ENCODE measurements around the gene COG5. TPM values are rescaled to one million over a fixed set of nuclear protein-coding genes. Genes with fewer than 3 reads are reported as not detected.
A peak's percentile ranks its signal among the peaks of the same experiment; 100 is the strongest.

COG5 gene
- total RNA-seq, 2 donors from 2014 or later = 30.9 to 49.2 TPM

GRCh38 chr7:107494884-107495283, 68.8 kb downstream of the COG5 start:
- ATAC-seq = no peak
- no peaks in the 10 kb centered on the region for H3K9me3 Mint-ChIP-seq
- DNase-seq (ENCODE audit: low spot score in 2 of 2) = no peak
- H3K27ac Mint-ChIP-seq = no peak overlapping the region
- H3K36me3 Mint-ChIP-seq = no peaks in the 10 kb centered on the region

GRCh38 chr7:107494315-107494751, 69.4 kb downstream of the COG5 start:
- H3K27ac Mint-ChIP-seq = no peak overlapping the region
- H3K36me3 Mint-ChIP-seq = no peaks in the 10 kb centered on the region
- ATAC-seq (no peak), DNase-seq (ENCODE audit: low spot score in 2 of 2) (no peak)
- H3K9me3 Mint-ChIP-seq = no peaks in the 10 kb centered on the region

GRCh38 chr7:107492875-107493274, 70.8 kb downstream of the COG5 start:
- no peak for DNase-seq (ENCODE audit: low spot score in 2 of 2)
- H3K27ac Mint-ChIP-seq = no peak overlapping the region
- peaks cover 0 to 4% of the 10 kb centered on the region in 2 donors for H3K36me3 Mint-ChIP-seq
- no peaks in the 10 kb centered on the region for H3K9me3 Mint-ChIP-seq
- ATAC-seq = no peak

- DNase-seq (ENCODE audit: low spot score in 2 of 2) (no peak), ATAC-seq (peak; percentile 43 to 63)
- Mint-ChIP-seq H3K27ac (no peak overlapping the region), H3K9me3 (no peaks in the 10 kb centered on the region), H3K36me3 (peaks cover 0 to 4% of the 10 kb centered on the region in 2 donors)
These were observed 77.7 kb downstream of the COG5 start for GRCh38 chr7:107486041-107486440.

- no peak overlapping the region for H3K27ac Mint-ChIP-seq
- DNase-seq (ENCODE audit: low spot score in 2 of 2) (no peak), ATAC-seq (no peak)
- no peaks in the 10 kb centered on the region for H3K9me3 Mint-ChIP-seq
- no peaks in the 10 kb centered on the region for H3K36me3 Mint-ChIP-seq
These were observed 81.1 kb downstream of the COG5 start for GRCh38 chr7:107482571-107482970.

GRCh38 chr7:107480932-107481331, 82.8 kb downstream of the COG5 start:
- H3K9me3 Mint-ChIP-seq = no peaks in the 10 kb centered on the region
- DNase-seq (ENCODE audit: low spot score in 2 of 2) (no peak), ATAC-seq (no peak)
- H3K36me3 Mint-ChIP-seq = no peaks in the 10 kb centered on the region
- H3K27ac Mint-ChIP-seq = no peak overlapping the region

- Mint-ChIP-seq H3K36me3 (no peaks in the 10 kb centered on the region), H3K9me3 (no peaks in the 10 kb centered on the region), H3K27ac (no peak overlapping the region)
- ATAC-seq (no peak), DNase-seq (ENCODE audit: low spot score in 2 of 2) (no peak)
These were observed 84.4 kb downstream of the COG5 start for GRCh38 chr7:107479303-107479702.

GRCh38 chr7:107474104-107474521, 89.6 kb downstream of the COG5 start:
- no peaks in the 10 kb centered on the region for H3K36me3 Mint-ChIP-seq
- no peak overlapping the region for H3K27ac Mint-ChIP-seq
- no peaks in the 10 kb centered on the region for H3K9me3 Mint-ChIP-seq
- no peak for ATAC-seq
- no peak for DNase-seq (ENCODE audit: low spot score in 2 of 2)

- no peaks in the 10 kb centered on the region for H3K36me3 Mint-ChIP-seq
- no peak for ATAC-seq
- no peaks in the 10 kb centered on the region for H3K9me3 Mint-ChIP-seq
- H3K27ac Mint-ChIP-seq = no peak overlapping the region
- no peak for DNase-seq (ENCODE audit: low spot score in 2 of 2)
These were observed 91.6 kb downstream of the COG5 start for GRCh38 chr7:107472116-107472515.

GRCh38 chr7:107471292-107472070, 92.2 kb downstream of the COG5 start:
- Mint-ChIP-seq H3K36me3 (no peaks in the 10 kb centered on the region), H3K27ac (no peak overlapping the region), H3K9me3 (no peaks in the 10 kb centered on the region)
- ATAC-seq = no peak
- DNase-seq (ENCODE audit: low spot score in 2 of 2) = no peak

GRCh38 chr7:107469929-107470328, 93.8 kb downstream of the COG5 start, which contains the start of gene GPR22:
Gene GPR22 (plus strand): TSS chr7:107470057. CDS start chr7:107474061, 4,004 bp downstream.
- DNase-seq (ENCODE audit: low spot score in 2 of 2) = no peak
- no peaks in the 10 kb centered on the region for H3K9me3 Mint-ChIP-seq
- no peak within 1 kb of the TSS for H3K27ac Mint-ChIP-seq
- ATAC-seq = no peak
- no peaks in the 10 kb centered on the region for H3K36me3 Mint-ChIP-seq

GRCh38 chr7:107468824-107469223, 94.9 kb downstream of the COG5 start:
- ATAC-seq = no peak
- no peaks in the 10 kb centered on the region for H3K36me3 Mint-ChIP-seq
- no peaks in the 10 kb centered on the region for H3K9me3 Mint-ChIP-seq
- DNase-seq (ENCODE audit: low spot score in 2 of 2) = no peak
- no peak overlapping the region for H3K27ac Mint-ChIP-seq

- ATAC-seq (no peak), DNase-seq (ENCODE audit: low spot score in 2 of 2) (no peak)
- Mint-ChIP-seq H3K27ac (no peak overlapping the region), H3K36me3 (no peaks in the 10 kb centered on the region), H3K9me3 (no peaks in the 10 kb centered on the region)
These were observed 95.7 kb downstream of the COG5 start for GRCh38 chr7:107467972-107468371.

- ATAC-seq (no peak), DNase-seq (ENCODE audit: low spot score in 2 of 2) (no peak)
- H3K36me3 Mint-ChIP-seq = no peaks in the 10 kb centered on the region
- H3K9me3 Mint-ChIP-seq = no peaks in the 10 kb centered on the region
- peak overlapping the region in 1 of 2 donors; percentile 21 for H3K27ac Mint-ChIP-seq
These were observed 99.0 kb downstream of the COG5 start for GRCh38 chr7:107464666-107465226.

- peak; percentile 70 to 79 for ATAC-seq
- peak overlapping the region in 1 of 2 donors; percentile 21 for H3K27ac Mint-ChIP-seq
- H3K9me3 Mint-ChIP-seq = no peaks in the 10 kb centered on the region
- DNase-seq (ENCODE audit: low spot score in 2 of 2) = peak in 1 of 2 donors; percentile 19
- no peaks in the 10 kb centered on the region for H3K36me3 Mint-ChIP-seq
These were observed 100.3 kb downstream of the COG5 start for GRCh38 chr7:107463139-107464078.

- Mint-ChIP-seq H3K27ac (peak overlapping the region in 1 of 2 donors; percentile 2), H3K9me3 (no peaks in the 10 kb centered on the region), H3K36me3 (peaks cover 0 to 9% of the 10 kb centered on the region in 2 donors)
- no peak for DNase-seq (ENCODE audit: low spot score in 2 of 2)
- no peak for ATAC-seq
These were observed 101.7 kb downstream of the COG5 start for GRCh38 chr7:107461938-107462533.

Measured in activated naive CD4-positive, alpha-beta T cell treated with anti-CD3 and anti-CD28 coated beads, Interleukin-2, amount 50 U/mL, for 72 hours (primary cell).